Suprapubic skin (tissue), 4 donors: ENCODE results near the gene FIBIN. TPM values are rescaled to one million over a fixed set of nuclear protein-coding genes. Genes with fewer than 3 reads are reported as not detected.

Experiments used
- DNase-seq, 2 donors: peaks; one replicate each; pipeline ENCODE4 v3.0.0-alpha.2; 2019; ENCODE audit warnings: low spot score in 2 of 2
- H3K27ac ChIP-seq: fragments of 200-600 bp; sonication (generic); one replicate; pipeline ENCODE4 v1.5.1; 2019
- H3K27me3 ChIP-seq: fragments of 200-600 bp; sonication (generic); one replicate; pipeline ENCODE4 v1.5.1; 2019
- H3K36me3 ChIP-seq: fragments of 200-600 bp; sonication (generic); one replicate; pipeline ENCODE4 v1.5.1; 2019
- H3K4me1 ChIP-seq: fragments of 200-600 bp; sonication (generic); one replicate; pipeline ENCODE4 v1.5.1; 2019
- H3K4me3 ChIP-seq: fragments of 200-600 bp; sonication (generic); one replicate; pipeline ENCODE4 v1.5.1; 2019; ENCODE audit warnings: mild to moderate bottlenecking
- H3K9me3 ChIP-seq: fragments of 200-600 bp; sonication (generic); one replicate; pipeline ENCODE4 v1.5.1; 2019
- EP300 ChIP-seq: sonication (generic); formaldehyde crosslinking; IDR thresholded peaks from one replicate; pipeline ENCODE4 v1.6.1; 2017; ENCODE audit warnings: antibody characterized with exemption
- POLR2A ChIP-seq, 2 donors: fragments of 450-650 bp; IDR thresholded peaks; one replicate each; pipeline ENCODE4 v1.6.1; 2017; ENCODE audit warnings: antibody characterized with exemption in 2 of 2, mild to moderate bottlenecking in 2 of 2, moderate library complexity in 2 of 2
- POLR2AphosphoS5 ChIP-seq, 3 donors: sonication (generic); formaldehyde crosslinking; IDR thresholded peaks; one replicate each; pipeline ENCODE4 v1.6.1; 2017; ENCODE audit warnings: antibody characterized with exemption in 3 of 3
- WGBS: methylation state at CpG from one replicate; pipeline ENCODE4 v1.1.5; 2018; 5-methylcytosine and 5-hydroxymethylcytosine counted together
- total RNA-seq, 4 donors: library from RNA; depleted of rRNA; stranded (reverse); fragments of >200 nt; gene quantifications; one replicate each; pipeline ENCODE4 v1.1.0, GENCODE V29; 2016
- TF ChIP-seq, protein P1 (sequence below), 2 donors: fragments of 200-600 bp in 1 of 2; fragments of 450-650 bp in 1 of 2; sonication (generic) in 1 of 2; IDR thresholded peaks; one replicate each; pipeline ENCODE4 v1.5.1; 2016 to 2019; ENCODE audit warnings: antibody characterized with exemption in 2 of 2, mild to moderate bottlenecking in 1 of 2, moderate library complexity in 1 of 2

Gene FIBIN
- total RNA-seq, 4 donors from 2014 or later = 4.6 to 10.1 (median 8.1) TPM

DNA sequence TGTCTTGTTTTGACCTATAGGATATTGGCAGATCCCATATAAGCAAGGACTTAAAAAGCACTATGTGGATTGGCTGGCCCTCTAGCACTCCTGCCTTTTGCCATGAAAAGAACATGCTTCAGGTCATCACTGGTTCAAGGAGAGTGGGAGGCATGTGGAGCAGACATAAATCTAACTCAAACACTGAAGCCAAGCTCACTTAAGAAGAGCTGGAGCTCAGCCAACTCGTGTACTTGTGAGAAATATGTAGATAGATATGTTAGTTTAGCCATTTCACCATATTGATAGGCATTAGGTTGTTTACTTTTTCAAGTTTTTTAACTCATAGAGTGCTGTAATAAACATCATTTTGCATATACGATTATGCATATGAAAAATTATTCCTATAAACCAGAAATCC is 26.8 kb downstream of the FIBIN start:
- no peaks in the 10 kb centered on the region for H3K27me3 ChIP-seq
- no peaks in the 10 kb centered on the region for H3K4me1 ChIP-seq
- TF ChIP-seq POLR2A (IDR thresholded peaks at IDR 0.05) (no peak), POLR2AphosphoS5 (IDR thresholded peaks at IDR 0.05) (no peak), EP300 (no peak)
- TF ChIP-seq, protein P1, sequence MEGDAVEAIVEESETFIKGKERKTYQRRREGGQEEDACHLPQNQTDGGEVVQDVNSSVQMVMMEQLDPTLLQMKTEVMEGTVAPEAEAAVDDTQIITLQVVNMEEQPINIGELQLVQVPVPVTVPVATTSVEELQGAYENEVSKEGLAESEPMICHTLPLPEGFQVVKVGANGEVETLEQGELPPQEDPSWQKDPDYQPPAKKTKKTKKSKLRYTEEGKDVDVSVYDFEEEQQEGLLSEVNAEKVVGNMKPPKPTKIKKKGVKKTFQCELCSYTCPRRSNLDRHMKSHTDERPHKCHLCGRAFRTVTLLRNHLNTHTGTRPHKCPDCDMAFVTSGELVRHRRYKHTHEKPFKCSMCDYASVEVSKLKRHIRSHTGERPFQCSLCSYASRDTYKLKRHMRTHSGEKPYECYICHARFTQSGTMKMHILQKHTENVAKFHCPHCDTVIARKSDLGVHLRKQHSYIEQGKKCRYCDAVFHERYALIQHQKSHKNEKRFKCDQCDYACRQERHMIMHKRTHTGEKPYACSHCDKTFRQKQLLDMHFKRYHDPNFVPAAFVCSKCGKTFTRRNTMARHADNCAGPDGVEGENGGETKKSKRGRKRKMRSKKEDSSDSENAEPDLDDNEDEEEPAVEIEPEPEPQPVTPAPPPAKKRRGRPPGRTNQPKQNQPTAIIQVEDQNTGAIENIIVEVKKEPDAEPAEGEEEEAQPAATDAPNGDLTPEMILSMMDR (IDR thresholded peaks at IDR 0.05) = no peak
- no peak overlapping the region for H3K4me3 ChIP-seq
- H3K27ac ChIP-seq = no peak overlapping the region
- H3K9me3 ChIP-seq = no peaks in the 10 kb centered on the region
- H3K36me3 ChIP-seq = no peaks in the 10 kb centered on the region
- DNase-seq = no peak
- WGBS = 57% methylated on average over 2 of the region's 2 CpGs

DNA sequence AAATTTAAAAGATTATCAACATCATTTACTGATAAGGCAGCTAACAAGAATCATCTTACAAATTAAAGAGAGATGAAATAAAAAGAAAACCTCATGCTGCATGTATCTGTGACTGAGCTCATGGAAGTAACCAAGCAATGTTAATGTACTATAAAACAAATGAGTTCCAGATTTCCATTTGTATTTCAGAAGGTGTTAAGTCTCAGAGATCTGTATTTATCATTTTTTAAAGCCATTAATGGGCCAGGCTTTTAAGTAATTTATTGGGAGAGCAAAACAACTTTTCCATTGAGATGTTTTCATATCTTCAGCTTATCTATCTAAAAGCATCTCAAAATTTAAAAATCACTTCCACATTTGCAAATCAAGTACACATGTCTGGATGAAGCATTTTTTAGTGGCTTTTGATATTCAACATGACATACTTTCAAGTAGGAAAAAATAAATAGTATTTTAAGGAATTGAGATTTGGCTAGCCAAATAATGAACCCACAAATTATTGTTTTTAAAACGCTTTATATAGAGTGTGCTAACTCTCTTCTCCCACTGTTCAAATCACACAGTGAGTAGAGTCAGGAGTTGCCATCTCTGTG is 28.8 kb downstream of the FIBIN start:
- Histone ChIP-seq H3K36me3 (no peaks in the 10 kb centered on the region), H3K27me3 (no peaks in the 10 kb centered on the region), H3K9me3 (no peaks in the 10 kb centered on the region), H3K4me1 (no peaks in the 10 kb centered on the region), H3K4me3 (no peak overlapping the region), H3K27ac (no peak overlapping the region)
- 47% methylated on average over 1 of the region's 1 CpG for WGBS
- TF ChIP-seq POLR2A (IDR thresholded peaks at IDR 0.05) (no peak), POLR2AphosphoS5 (IDR thresholded peaks at IDR 0.05) (no peak), EP300 (no peak)
- TF ChIP-seq, protein P1 (IDR thresholded peaks at IDR 0.05) = no peak
- DNase-seq = no peak

DNA sequence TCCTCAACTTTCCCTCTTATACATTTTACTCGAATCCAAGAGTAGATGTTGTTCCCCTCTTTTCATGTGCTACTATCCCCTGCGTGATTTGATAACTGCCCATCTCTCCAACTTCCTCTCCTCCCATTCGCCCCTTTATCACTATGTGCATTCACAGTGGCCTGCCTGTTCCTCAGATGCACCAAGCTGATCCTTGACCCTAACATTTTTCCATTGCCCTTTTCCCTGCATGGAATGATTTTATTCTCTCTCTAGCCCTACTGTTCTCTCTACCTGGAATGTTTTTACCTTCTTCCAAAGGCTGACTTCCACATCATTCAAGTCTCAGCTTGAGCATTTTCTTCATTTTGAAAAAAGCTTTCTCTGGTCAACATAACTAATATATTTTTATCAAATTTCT is 31.0 kb downstream of the FIBIN start:
- DNase-seq = no peak
- 83% methylated on average over 3 of the region's 3 CpGs for WGBS
- no peaks in the 10 kb centered on the region for H3K9me3 ChIP-seq
- H3K27ac ChIP-seq = no peak overlapping the region
- no peaks in the 10 kb centered on the region for H3K4me1 ChIP-seq
- no peak for TF ChIP-seq POLR2A (IDR thresholded peaks at IDR 0.05)
- TF ChIP-seq, protein P1 (IDR thresholded peaks at IDR 0.05) = no peak
- H3K36me3 ChIP-seq = no peaks in the 10 kb centered on the region
- no peaks in the 10 kb centered on the region for H3K27me3 ChIP-seq
- no peak overlapping the region for H3K4me3 ChIP-seq

DNA sequence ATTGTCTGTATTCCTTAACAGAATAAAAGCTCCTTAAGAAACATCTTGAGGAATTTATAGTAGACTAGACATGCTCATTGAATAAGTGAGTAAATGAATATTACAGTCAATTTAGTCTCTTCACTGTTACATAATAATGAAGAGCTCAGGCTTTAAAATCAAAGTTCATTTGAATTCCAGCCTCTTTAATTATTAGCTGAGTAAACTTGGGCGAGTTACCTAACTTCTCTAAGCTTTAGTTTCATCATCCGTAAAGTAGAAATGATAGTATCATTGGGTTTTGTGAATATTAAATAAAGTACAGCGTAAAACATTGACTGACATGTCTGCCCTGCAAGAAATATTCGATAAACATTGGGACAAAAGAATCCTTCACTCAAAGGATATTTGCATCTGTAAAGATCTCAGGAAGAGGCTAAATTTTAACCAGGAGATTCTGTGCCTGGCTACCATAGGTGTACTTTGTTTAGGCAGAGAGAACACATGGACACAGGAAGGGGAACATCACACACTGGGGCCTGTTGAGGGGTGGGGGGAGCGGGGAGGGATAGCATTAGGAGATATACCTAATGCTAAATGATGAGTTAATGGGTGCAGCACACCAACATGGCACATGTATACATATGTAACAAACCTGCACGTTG is 31.5 kb downstream of the FIBIN start:
- Histone ChIP-seq H3K9me3 (no peaks in the 10 kb centered on the region), H3K27me3 (no peaks in the 10 kb centered on the region), H3K27ac (no peak overlapping the region), H3K36me3 (no peaks in the 10 kb centered on the region), H3K4me3 (no peak overlapping the region), H3K4me1 (no peaks in the 10 kb centered on the region)
- WGBS = 84% methylated on average over 6 of the region's 6 CpGs
- no peak for DNase-seq
- TF ChIP-seq, protein P1 (IDR thresholded peaks at IDR 0.05) = no peak
- no peak for TF ChIP-seq POLR2A (IDR thresholded peaks at IDR 0.05)
- TF ChIP-seq POLR2AphosphoS5 (IDR thresholded peaks at IDR 0.05) = no peak
- no peak for TF ChIP-seq EP300

DNA sequence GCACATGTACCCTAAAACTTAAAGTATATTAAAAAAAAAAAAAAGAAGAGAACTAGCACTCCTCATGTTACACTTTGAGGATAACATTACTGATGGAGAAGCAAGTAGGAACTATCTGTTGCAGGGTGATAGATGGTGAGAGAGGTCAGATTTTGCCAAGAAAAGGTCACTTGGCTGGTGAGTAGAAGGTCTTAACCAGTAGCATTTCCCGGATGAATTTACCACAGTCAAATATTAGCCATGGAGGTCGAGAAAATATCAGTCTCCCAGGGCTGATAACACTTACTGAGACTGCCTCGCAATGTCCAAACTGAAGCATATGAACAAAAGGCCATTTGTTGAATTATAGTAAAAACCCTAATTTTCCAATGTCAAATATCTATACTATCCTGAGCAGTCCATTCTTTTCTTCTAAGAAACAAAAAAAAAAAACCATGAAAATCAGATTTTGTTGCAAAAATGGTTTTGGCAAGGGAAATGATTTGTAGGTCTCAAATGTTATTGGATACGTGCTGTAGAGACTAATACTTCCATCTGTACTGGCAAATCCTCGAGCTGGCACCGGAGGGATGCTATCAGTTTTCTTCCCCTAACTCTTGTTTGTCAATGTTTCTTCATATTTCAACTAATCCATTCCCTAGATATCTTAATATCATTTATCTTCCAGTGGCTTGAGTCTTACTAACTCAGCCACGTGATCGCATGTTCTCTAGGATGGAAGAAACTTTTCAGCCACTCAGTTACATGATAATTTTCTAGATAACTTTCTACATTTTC is 32.2 kb downstream of the FIBIN start:
- H3K27ac ChIP-seq = no peak overlapping the region
- H3K9me3 ChIP-seq = no peaks in the 10 kb centered on the region
- no peaks in the 10 kb centered on the region for H3K36me3 ChIP-seq
- H3K4me3 ChIP-seq = no peak overlapping the region
- TF ChIP-seq, protein P1 (IDR thresholded peaks at IDR 0.05) = no peak
- TF ChIP-seq POLR2AphosphoS5 (IDR thresholded peaks at IDR 0.05) (no peak), POLR2A (IDR thresholded peaks at IDR 0.05) (no peak), EP300 (no peak)
- H3K4me1 ChIP-seq = no peaks in the 10 kb centered on the region
- WGBS = 86% methylated on average over 8 of the region's 8 CpGs
- no peaks in the 10 kb centered on the region for H3K27me3 ChIP-seq
- DNase-seq = no peak
